Peyer's patch (tissue), 4 donors: ENCODE data around the gene WIPF1.

Source experiments
- CTCF ChIP-seq, 6 experiments: fragments of 450-650 bp in 4 of 6; fragments of 200-600 bp in 2 of 6; sonication (generic) in 1 of 6; IDR thresholded peaks; one replicate each; pipeline ENCODE4 v1.5.1; 2017 to 2019; ENCODE audit warnings: antibody characterized with exemption in 6 of 6, mild to moderate bottlenecking in 3 of 6, moderate library complexity in 1 of 6
- POLR2A ChIP-seq, 2 donors: fragments of 450-650 bp; IDR thresholded peaks; one replicate each; pipeline ENCODE4 v1.5.1; 2017; ENCODE audit warnings: antibody characterized with exemption in 2 of 2, mild to moderate bottlenecking in 2 of 2, moderate library complexity in 2 of 2

- no peak for TF ChIP-seq CTCF (IDR thresholded peaks at IDR 0.05)
- no peak for TF ChIP-seq POLR2A (IDR thresholded peaks at IDR 0.05)
Observed at GRCh38 chr2:174588463-174588862, 9.1 kb downstream of the WIPF1 start.
